Measurements from ENCODE around the gene SLC1A3.

Gene SLC1A3

DNA sequence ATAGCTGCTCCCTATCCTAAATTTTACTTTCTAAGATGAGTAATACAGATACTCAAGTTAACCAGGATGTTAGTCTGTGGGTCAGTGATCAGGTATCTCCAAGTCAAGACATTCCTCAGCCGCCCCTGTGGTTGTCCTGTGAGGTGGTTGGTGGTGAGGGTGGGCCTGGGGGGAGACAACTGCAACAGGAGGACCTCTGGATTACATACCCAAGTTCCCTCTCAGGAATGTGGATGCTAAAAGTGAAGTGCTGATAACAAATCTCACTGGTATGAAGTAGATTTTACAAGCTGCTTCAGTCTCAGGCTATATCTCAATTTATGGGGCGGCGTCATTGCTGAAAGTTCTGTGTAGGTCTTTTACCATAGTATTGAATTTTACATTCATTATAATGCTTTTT is 38.3 kb downstream of the SLC1A3 start:
- ATAC-seq: no peak
- TF ChIP-seq RARB (CRISPR knock-in tag; IDR thresholded peaks at IDR 0.05): no peak
- no peak for TF ChIP-seq ARNTL (CRISPR knock-in tag; IDR thresholded peaks at IDR 0.05; ENCODE audit: borderline replicate concordance, low read depth)
- no peak for TF ChIP-seq CSDC2 (CRISPR knock-in tag; IDR thresholded peaks at IDR 0.05)
- TF ChIP-seq PPARA (CRISPR knock-in tag; IDR thresholded peaks at IDR 0.05; ENCODE audit: borderline replicate concordance): no peak
- no peak for TF ChIP-seq ZNF70 (CRISPR knock-in tag; IDR thresholded peaks at IDR 0.05)
- no peak for TF ChIP-seq TOX (CRISPR knock-in tag; IDR thresholded peaks at IDR 0.05; ENCODE audit: borderline replicate concordance)

DNA sequence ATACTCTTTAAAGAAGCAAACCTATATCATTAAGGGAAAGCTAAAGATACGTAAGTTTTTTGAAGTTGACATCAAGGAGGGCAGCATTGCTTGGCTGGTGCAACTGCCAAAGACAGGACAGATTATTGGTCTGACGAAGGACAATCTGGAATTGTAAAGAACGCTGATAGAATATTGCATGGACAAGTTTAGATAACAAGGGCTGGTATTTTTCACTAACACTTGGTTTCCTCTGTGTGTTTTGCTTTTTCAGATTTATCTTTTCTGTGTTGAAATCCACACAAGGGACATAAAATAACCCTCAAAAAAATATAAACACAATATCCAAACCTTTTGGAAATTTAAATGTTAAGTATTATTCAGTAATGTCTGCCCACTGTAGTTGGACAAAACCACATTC is 39.7 kb downstream of the SLC1A3 start:
- no peak for ATAC-seq
- no peak for TF ChIP-seq ISL1 (CRISPR knock-in tag; IDR thresholded peaks at IDR 0.05)
- TF ChIP-seq ZFP30 (CRISPR knock-in tag; IDR thresholded peaks at IDR 0.05): no peak
- no peak for TF ChIP-seq ZNF565 (CRISPR knock-in tag; conservative IDR thresholded peaks at IDR 0.05; ENCODE audit: low read depth)
- TF ChIP-seq ZNF8 (CRISPR knock-in tag; IDR thresholded peaks at IDR 0.05): no peak
- TF ChIP-seq SNAI2 (CRISPR knock-in tag; IDR thresholded peaks at IDR 0.05): no peak
- TF ChIP-seq ZC3H10 (CRISPR knock-in tag; IDR thresholded peaks at IDR 0.05): no peak
- no peak for TF ChIP-seq TOX (CRISPR knock-in tag; IDR thresholded peaks at IDR 0.05; ENCODE audit: borderline replicate concordance)
- TF ChIP-seq, protein P1, sequence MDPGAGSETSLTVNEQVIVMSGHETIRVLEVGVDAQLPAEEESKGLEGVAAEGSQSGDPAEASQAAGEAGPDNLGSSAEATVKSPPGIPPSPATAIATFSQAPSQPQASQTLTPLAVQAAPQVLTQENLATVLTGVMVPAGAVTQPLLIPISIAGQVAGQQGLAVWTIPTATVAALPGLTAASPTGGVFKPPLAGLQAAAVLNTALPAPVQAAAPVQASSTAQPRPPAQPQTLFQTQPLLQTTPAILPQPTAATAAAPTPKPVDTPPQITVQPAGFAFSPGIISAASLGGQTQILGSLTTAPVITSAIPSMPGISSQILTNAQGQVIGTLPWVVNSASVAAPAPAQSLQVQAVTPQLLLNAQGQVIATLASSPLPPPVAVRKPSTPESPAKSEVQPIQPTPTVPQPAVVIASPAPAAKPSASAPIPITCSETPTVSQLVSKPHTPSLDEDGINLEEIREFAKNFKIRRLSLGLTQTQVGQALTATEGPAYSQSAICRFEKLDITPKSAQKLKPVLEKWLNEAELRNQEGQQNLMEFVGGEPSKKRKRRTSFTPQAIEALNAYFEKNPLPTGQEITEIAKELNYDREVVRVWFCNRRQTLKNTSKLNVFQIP (CRISPR knock-in tag; IDR thresholded peaks at IDR 0.05; ENCODE audit: borderline replicate concordance, low read depth): no peak
- TF ChIP-seq, protein P2, sequence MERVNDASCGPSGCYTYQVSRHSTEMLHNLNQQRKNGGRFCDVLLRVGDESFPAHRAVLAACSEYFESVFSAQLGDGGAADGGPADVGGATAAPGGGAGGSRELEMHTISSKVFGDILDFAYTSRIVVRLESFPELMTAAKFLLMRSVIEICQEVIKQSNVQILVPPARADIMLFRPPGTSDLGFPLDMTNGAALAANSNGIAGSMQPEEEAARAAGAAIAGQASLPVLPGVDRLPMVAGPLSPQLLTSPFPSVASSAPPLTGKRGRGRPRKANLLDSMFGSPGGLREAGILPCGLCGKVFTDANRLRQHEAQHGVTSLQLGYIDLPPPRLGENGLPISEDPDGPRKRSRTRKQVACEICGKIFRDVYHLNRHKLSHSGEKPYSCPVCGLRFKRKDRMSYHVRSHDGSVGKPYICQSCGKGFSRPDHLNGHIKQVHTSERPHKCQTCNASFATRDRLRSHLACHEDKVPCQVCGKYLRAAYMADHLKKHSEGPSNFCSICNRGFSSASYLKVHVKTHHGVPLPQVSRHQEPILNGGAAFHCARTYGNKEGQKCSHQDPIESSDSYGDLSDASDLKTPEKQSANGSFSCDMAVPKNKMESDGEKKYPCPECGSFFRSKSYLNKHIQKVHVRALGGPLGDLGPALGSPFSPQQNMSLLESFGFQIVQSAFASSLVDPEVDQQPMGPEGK (CRISPR knock-in tag; IDR thresholded peaks at IDR 0.05; ENCODE audit: borderline replicate concordance): no peak
- no peak for TF ChIP-seq CSDC2 (CRISPR knock-in tag; IDR thresholded peaks at IDR 0.05)
- TF ChIP-seq, protein P3, sequence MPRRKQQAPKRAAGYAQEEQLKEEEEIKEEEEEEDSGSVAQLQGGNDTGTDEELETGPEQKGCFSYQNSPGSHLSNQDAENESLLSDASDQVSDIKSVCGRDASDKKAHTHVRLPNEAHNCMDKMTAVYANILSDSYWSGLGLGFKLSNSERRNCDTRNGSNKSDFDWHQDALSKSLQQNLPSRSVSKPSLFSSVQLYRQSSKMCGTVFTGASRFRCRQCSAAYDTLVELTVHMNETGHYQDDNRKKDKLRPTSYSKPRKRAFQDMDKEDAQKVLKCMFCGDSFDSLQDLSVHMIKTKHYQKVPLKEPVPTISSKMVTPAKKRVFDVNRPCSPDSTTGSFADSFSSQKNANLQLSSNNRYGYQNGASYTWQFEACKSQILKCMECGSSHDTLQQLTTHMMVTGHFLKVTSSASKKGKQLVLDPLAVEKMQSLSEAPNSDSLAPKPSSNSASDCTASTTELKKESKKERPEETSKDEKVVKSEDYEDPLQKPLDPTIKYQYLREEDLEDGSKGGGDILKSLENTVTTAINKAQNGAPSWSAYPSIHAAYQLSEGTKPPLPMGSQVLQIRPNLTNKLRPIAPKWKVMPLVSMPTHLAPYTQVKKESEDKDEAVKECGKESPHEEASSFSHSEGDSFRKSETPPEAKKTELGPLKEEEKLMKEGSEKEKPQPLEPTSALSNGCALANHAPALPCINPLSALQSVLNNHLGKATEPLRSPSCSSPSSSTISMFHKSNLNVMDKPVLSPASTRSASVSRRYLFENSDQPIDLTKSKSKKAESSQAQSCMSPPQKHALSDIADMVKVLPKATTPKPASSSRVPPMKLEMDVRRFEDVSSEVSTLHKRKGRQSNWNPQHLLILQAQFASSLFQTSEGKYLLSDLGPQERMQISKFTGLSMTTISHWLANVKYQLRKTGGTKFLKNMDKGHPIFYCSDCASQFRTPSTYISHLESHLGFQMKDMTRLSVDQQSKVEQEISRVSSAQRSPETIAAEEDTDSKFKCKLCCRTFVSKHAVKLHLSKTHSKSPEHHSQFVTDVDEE (CRISPR knock-in tag; IDR thresholded peaks at IDR 0.05): no peak
- no peak for TF ChIP-seq GLIS3 (CRISPR knock-in tag; IDR thresholded peaks at IDR 0.05)
- TF ChIP-seq, protein P4, sequence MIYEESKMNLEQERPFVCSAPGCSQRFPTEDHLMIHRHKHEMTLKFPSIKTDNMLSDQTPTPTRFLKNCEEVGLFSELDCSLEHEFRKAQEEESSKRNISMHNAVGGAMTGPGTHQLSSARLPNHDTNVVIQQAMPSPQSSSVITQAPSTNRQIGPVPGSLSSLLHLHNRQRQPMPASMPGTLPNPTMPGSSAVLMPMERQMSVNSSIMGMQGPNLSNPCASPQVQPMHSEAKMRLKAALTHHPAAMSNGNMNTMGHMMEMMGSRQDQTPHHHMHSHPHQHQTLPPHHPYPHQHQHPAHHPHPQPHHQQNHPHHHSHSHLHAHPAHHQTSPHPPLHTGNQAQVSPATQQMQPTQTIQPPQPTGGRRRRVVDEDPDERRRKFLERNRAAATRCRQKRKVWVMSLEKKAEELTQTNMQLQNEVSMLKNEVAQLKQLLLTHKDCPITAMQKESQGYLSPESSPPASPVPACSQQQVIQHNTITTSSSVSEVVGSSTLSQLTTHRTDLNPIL (CRISPR knock-in tag; IDR thresholded peaks at IDR 0.05; ENCODE audit: low read depth): no peak
- TF ChIP-seq, protein P5, sequence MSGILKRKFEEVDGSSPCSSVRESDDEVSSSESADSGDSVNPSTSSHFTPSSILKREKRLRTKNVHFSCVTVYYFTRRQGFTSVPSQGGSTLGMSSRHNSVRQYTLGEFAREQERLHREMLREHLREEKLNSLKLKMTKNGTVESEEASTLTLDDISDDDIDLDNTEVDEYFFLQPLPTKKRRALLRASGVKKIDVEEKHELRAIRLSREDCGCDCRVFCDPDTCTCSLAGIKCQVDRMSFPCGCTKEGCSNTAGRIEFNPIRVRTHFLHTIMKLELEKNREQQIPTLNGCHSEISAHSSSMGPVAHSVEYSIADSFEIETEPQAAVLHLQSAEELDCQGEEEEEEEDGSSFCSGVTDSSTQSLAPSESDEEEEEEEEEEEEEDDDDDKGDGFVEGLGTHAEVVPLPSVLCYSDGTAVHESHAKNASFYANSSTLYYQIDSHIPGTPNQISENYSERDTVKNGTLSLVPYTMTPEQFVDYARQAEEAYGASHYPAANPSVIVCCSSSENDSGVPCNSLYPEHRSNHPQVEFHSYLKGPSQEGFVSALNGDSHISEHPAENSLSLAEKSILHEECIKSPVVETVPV (CRISPR knock-in tag; IDR thresholded peaks at IDR 0.05): no peak
- TF ChIP-seq ZNF70 (CRISPR knock-in tag; IDR thresholded peaks at IDR 0.05): no peak

DNA sequence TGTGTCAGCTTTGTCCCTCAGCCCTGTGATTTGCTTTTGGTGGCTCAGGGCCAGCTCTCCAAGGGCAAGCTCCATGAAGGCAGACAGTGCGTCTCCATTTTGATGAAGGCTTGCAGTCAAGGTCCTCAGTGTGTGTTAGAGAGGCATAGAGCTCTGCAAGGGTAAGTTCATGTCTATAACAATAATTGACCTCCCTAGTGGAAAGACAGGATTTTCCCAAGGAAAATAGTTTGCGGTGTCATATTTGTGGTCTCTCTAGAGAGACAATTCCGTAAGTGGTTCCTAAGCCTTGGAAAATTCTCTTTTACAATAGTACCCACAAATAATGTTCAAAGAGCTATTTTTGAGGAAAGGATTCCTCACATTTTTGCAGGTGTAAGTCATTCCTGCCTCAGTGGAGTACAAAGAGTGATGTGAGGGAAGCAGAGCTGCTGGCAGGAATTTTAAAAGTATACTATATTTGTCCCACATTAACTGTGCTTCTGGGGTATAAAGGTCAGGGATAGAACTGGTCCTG is 40.2 kb downstream of the SLC1A3 start:
- no peak for ATAC-seq
- TF ChIP-seq, protein P1 (CRISPR knock-in tag; IDR thresholded peaks at IDR 0.05; ENCODE audit: borderline replicate concordance, low read depth): no peak
- TF ChIP-seq ZNF565 (CRISPR knock-in tag; conservative IDR thresholded peaks at IDR 0.05; ENCODE audit: low read depth) (no peak), PPARA (CRISPR knock-in tag; IDR thresholded peaks at IDR 0.05; ENCODE audit: borderline replicate concordance) (no peak), ZC3H10 (CRISPR knock-in tag; IDR thresholded peaks at IDR 0.05) (no peak), ZNF70 (CRISPR knock-in tag; IDR thresholded peaks at IDR 0.05) (no peak), ZFP3 (CRISPR knock-in tag; IDR thresholded peaks at IDR 0.05) (no peak), SNAI2 (CRISPR knock-in tag; IDR thresholded peaks at IDR 0.05) (no peak)
- TF ChIP-seq, protein P3 (CRISPR knock-in tag; IDR thresholded peaks at IDR 0.05): no peak
- TF ChIP-seq, protein P2 (CRISPR knock-in tag; IDR thresholded peaks at IDR 0.05; ENCODE audit: borderline replicate concordance): no peak

Data from SK-N-SH treated with all-trans-retinoic acid at 6 μM for 48 hours (cell line).